ENCODE measurements around the gene TM9SF4.

The TM9SF4 gene

DNA sequence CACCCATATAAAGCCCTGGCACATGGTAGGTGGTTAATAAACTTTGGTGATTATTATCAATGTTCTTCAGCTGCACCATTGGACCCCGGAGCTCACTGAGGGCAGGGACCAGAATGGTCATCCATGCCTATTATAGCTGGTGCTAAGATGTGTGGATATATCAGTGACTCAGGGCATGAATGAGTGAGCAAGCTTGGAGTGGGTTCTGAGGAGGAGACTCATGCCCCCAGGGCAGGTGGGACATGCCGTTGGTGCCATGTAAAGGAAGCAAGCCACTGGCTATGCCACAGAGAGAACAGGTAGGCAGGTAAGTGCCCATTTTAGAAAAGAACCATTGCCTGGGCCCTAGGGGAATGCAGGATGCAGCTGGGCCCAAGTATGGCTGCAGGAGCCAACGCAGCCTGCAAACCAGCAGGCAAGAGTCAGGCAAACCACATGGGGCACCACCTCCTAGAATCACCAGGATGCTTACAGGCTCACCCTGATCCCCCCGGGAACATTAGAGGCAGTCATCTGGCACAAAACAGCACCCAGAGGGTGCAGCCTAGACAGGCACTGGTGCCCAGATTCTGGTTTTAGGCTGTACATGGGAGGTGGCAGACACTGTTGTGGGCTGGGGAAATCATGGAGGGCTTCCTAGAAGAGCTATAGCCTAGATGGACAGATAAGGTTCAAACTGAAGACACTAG, 74.6 kb downstream of the TM9SF4 start:
- no peak overlapping the region for H3K4me3 ChIP-seq (ENCODE audit: low read depth, low read length)
- TF ChIP-seq, protein P1, sequence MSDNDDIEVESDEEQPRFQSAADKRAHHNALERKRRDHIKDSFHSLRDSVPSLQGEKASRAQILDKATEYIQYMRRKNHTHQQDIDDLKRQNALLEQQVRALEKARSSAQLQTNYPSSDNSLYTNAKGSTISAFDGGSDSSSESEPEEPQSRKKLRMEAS (IDR thresholded peaks at IDR 0.05; ENCODE audit: low read depth, low read length) = no peak
- no peak for TF ChIP-seq MYC (IDR thresholded peaks at IDR 0.05; ENCODE audit: low read depth, low read length)
- TF ChIP-seq POLR2A (IDR thresholded peaks at IDR 0.05; ENCODE audit: extremely low read depth, insufficient read length) = no peak
- no peak for TF ChIP-seq CTCF (IDR thresholded peaks at IDR 0.05; ENCODE audit: low read depth, low read length)
- no peak for DNase-seq (ENCODE audit: low read depth)

DNA sequence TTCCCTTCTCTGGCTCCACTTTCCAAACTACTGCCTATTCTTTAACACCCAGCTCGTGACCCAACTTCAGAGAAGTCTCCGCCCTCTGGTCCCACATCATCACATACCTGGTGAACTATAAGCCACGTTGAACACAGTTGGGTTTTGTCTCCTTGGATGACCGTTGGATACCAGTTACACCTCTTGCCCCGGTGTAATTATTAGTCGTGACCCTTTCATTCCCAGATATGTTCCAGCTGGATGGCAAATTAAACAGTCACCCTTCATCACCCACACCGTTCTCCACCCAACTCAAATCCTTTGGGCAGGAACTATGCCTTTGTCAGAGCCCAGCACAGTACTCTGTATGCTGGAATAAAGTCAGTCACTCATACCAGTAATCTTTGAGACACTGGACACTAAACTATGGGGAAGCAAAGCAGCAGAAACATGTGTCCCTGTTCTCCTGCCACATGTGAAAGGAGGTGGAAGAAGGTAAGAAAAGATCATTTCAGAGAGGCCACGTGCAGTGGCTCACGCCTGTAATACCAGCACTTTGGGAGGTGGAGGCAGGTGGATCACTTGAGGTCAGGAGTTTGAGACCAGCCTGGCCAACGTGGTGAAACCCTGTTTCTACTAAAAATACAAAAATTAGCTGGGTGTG, 75.6 kb downstream of the TM9SF4 start:
- TF ChIP-seq, protein P1 (IDR thresholded peaks at IDR 0.05; ENCODE audit: low read depth, low read length) = no peak
- TF ChIP-seq POLR2A (IDR thresholded peaks at IDR 0.05; ENCODE audit: extremely low read depth, insufficient read length) = no peak
- no peak for TF ChIP-seq MYC (IDR thresholded peaks at IDR 0.05; ENCODE audit: low read depth, low read length)
- no peak for TF ChIP-seq CTCF (IDR thresholded peaks at IDR 0.05; ENCODE audit: low read depth, low read length)
- DNase-seq (ENCODE audit: low read depth) = no peak
- H3K4me3 ChIP-seq (ENCODE audit: low read depth, low read length) = no peak overlapping the region

DNA sequence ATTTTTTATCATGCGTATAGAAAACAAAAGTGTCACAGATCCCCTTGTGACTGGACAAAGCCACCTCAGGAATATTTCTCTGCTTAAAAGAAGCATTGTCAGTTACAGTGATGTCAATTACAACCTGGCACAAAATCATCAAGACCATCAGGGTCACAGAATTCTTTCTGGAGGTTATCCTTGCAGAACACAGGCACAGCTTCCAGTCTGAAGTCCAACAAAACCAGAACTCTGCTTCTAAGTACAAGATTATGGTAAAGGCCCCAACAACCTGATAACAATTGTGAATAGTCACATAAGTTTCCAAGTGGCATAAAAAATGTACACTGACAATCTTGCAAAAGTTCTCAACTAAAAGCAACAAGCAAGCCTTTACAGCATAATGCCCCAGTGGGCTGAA, 77.0 kb downstream of the TM9SF4 start:
- no peak for DNase-seq (ENCODE audit: low read depth)
- TF ChIP-seq MYC (IDR thresholded peaks at IDR 0.05; ENCODE audit: low read depth, low read length) = no peak
- TF ChIP-seq, protein P1 (IDR thresholded peaks at IDR 0.05; ENCODE audit: low read depth, low read length) = no peak
- no peak overlapping the region for H3K4me3 ChIP-seq (ENCODE audit: low read depth, low read length)

DNA sequence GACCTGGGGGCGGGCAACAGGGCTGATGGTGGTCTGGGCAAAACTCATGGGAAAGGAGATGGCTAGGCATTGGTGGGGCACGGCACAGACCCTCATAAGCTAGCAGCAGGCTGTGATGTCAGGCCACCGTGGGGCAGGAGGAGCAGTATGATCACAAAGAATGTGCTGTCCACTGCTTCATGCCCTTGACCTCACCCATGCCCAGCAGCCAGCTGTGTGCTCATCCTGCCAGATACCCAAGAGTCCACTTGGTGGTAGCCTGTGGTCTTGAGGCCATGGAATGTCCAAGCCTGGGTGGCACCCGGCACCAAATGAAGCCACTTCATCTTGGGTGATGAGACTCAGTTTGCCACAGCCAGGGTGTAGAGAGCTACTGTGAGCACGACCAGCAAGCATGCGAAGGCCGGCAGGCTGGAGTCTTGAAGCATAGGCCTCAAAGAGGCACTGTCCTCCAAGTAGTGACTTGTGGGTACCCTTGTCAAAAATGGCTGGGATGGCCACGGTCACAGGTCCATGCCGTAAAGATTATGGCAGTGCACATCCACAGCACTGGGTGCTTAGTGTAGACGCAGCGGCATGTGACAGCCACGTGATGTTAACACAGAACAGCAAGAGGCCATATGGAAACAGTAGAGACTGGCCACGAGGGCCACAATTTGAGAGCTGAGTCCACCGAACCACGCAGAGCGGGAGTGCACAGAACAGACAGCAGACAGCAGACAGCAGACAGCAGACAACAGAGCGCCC, 79.0 kb downstream of the TM9SF4 start:
- DNase-seq (ENCODE audit: low read depth) = no peak
- TF ChIP-seq CTCF (IDR thresholded peaks at IDR 0.05; ENCODE audit: low read depth, low read length) = no peak
- no peak overlapping the region for H3K4me3 ChIP-seq (ENCODE audit: low read depth, low read length)

DNA sequence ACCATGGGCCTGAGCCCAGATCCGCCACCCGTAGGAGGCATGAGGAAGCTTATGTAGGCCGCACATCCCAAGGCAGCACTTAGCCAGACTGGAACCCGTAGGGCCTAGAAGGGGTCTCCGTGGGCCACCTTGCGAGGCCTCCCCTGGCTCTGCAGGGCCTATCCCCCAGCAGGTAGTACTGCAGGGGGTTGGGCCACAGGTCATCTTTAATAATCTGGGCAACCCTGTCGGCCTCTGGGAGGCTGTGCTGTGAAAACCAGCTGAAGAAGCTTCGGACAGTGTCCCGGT, 79.6 kb downstream of the TM9SF4 start:
- DNase-seq (ENCODE audit: low read depth) = no peak
- TF ChIP-seq, protein P1 (IDR thresholded peaks at IDR 0.05; ENCODE audit: low read depth, low read length) = no peak
- no peak for TF ChIP-seq CTCF (IDR thresholded peaks at IDR 0.05; ENCODE audit: low read depth, low read length)
- TF ChIP-seq MYC (IDR thresholded peaks at IDR 0.05; ENCODE audit: low read depth, low read length) = no peak
- no peak for TF ChIP-seq POLR2A (IDR thresholded peaks at IDR 0.05; ENCODE audit: extremely low read depth, insufficient read length)
- no peak overlapping the region for H3K4me3 ChIP-seq (ENCODE audit: low read depth, low read length)

Data from NB4 (cell line).